Activated gamma-delta T cell treated with Interleukin-2 at 50 U/mL for 16 hours (primary cell): ENCODE results near the gene DENND2C.

Experiments used
- DNase-seq: peaks from one replicate; pipeline ENCODE4 v3.0.0-alpha.2; 2020

The DENND2C gene

GRCh38 chr1:114535401-114535800 is 134.4 kb downstream of the DENND2C start:
- DNase-seq, result no peak
